Stimulated activated CD8-positive, alpha-beta memory T cell treated with anti-CD3 and anti-CD28 coated beads, Interleukin-4, amount 100 ng/mL, for 48 hours (primary cell): Measurements from ENCODE around the gene PIGN.

ENCODE experiments used
- DNase-seq: peaks from one replicate; pipeline ENCODE4 v3.0.0-alpha.2; 2020

PIGN gene

GRCh38 chr18:62186774-62187542 is at the start of gene PIGN, which contains the start of gene RELCH:
TSS of gene PIGN (minus strand) at chr18:62187056. CDS start at chr18:62161353, 25,703 bp downstream.
TSS of gene RELCH (plus strand) at chr18:62187255. CDS start at chr18:62187506, 251 bp downstream.
- DNase-seq: peak; percentile 92

DNA sequence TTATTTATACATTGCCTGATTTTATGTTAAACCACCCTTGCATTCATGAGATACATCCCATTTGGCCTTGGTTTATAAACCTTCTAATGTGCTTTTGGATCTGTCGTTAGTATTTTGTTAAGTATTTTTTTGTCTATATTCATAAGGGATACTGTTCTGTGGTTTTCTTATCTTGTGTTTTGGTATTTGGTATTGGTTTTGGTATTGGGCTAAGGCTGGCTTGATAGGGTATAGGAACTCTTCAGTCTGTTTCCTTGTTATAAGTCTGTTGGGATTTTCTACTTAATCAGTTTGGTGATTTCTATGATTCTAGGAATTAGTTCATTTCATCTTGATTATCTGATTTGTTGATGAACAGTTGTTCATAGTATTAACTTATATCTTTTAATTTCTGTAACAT is 49.4 kb upstream of the PIGN start:
- DNase-seq: no peak

DNA sequence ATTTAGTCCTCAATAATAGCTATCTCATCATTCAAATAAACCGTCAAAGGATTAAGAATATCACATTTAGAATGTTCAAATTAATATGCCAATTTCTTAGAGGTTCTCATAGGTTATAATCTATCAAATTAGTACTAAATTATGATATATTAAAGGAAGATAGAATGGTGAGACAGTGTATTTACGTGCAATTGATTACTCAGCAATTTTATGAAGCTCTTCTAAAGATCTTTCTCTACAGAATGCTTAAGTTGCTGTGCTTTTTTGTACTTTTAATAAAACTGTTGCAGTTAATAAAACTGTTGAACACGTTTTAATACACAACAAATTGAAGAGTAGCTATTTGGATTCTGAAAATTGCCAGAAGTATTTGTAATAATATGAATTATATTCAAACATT is 39.2 kb upstream of the PIGN start:
- DNase-seq: no peak

DNA sequence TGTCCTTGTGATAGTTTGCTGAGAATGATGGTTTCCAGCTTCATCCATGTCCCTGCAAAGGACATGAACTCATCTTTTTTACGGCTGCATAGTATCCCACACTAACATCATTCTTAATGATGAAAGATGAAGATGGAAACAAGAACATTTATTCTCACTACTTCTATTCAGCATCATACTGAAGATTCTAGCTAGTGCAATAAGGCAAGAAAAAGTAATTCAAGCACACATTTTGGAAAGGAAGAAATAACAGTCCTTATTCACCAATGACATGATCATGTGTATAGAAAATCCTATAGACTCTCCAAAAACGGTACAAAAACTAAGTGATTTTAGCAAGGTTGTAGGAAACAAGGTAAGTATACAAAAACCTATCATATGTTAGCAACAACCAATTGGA is 37.4 kb upstream of the PIGN start:
- no peak for DNase-seq

- no peak for DNase-seq
These were observed 27.9 kb upstream of the PIGN start for GRCh38 chr18:62214790-62215189.

GRCh38 chr18:62211325-62211828 is 24.5 kb upstream of the PIGN start:
- DNase-seq: no peak

- DNase-seq: no peak
These were observed 23.3 kb upstream of the PIGN start for GRCh38 chr18:62210138-62210537.

DNA sequence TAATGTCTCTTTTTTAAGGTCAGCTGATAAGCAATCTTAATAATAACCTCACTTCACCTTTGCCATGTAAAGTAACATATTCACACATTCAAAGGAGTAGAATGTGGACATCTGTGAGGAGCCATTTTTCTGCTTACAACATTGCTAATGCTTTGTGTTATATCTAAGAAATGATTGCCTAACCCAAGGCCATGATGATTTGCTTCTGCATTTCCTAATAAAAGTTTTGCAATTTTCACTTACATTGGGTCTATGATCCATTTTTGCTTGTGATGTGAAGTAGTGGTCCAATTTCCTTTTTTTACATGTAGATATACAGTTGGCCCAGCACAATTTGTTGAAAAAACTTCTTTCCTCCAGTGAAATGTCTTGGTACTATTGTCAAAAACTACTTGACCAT is 22.2 kb upstream of the PIGN start:
- DNase-seq: no peak

GRCh38 chr18:62206593-62206992 is 19.7 kb upstream of the PIGN start:
- DNase-seq: no peak

GRCh38 chr18:62205824-62206223 is 19.0 kb upstream of the PIGN start:
- DNase-seq: no peak

DNA sequence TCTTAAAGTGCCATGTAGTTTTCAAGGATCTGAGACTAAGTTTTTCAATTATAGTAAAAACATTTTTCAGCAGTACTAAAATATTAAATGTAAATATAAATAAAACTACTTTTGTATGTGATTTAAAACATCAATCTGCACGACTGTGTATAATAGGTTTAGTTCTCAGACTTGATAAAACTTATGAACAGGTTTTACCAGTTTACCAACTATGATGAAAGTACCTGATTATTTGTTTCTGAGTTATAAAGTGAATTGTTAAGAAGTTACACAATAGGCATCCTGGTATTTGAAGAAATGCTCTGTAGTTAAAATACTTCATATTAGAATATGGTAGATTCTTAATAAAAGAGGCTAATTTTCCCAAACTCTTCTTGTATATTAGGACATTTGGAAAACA is 15.0 kb upstream of the PIGN start:
- DNase-seq: no peak

- DNase-seq: no peak
These were observed 13.5 kb upstream of the PIGN start for GRCh38 chr18:62200121-62200914.

GRCh38 chr18:62199629-62200028 is 12.8 kb upstream of the PIGN start:
- DNase-seq: no peak

DNA sequence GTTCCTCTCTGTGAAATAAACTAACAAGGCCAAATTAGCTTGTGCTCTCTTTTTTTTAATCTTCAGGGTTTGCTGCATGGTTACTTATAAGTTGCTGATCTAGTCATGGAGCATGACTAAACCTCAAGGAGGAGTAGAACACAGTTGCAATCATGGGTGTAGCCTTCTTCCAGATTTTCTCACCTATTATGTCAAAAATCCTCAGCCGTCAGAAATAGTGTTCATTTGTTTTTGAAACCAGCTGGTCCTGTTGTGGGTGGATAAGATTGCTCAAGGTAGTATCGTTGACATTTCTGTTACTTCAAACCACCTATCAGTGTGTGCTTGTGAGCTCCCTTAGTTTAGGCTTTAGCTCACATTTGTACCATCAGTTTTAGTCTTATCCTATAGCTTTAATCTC is 11.4 kb upstream of the PIGN start:
- DNase-seq: no peak

GRCh38 chr18:62196980-62197379 is 10.1 kb upstream of the PIGN start:
- no peak for DNase-seq

- no peak for DNase-seq
These were observed 9.2 kb upstream of the PIGN start for GRCh38 chr18:62196079-62196478.

- no peak for DNase-seq
These were observed 2.4 kb upstream of the PIGN start for GRCh38 chr18:62189208-62189607.

- DNase-seq: peak; percentile 38
These were observed 971 bp upstream of the PIGN start for GRCh38 chr18:62187543-62188510.

- no peak for DNase-seq
These were observed 420 bp downstream of the PIGN start for GRCh38 chr18:62186499-62186773.

GRCh38 chr18:62183578-62184195 is 3.2 kb downstream of the PIGN start:
- DNase-seq: peak; percentile 50

- no peak for DNase-seq
These were observed 4.6 kb downstream of the PIGN start for GRCh38 chr18:62182220-62182619.

- DNase-seq: no peak
These were observed 7.6 kb downstream of the PIGN start for GRCh38 chr18:62179213-62179612.

DNA sequence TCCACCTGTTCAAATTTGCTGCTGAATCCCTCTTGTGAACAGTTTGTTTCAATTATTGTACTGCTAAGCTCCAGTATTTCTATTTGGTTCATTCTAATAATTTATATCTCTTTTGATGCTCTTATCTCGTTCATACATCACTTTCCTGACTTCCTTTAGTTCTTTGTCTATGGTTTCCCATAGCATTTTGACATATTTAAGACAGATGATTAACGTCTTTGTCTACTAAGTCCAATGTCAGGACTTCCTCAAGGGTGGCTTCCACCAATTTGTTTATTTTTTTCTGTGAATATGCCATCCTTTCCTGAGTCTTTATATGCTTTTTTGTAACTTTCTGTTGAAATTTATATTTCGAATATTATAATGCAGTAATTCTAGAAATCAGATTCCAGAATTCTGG is 9.6 kb downstream of the PIGN start:
- DNase-seq: no peak
